Measurements from ENCODE around the gene SOWAHB.

GRCh38 chr4:76895619-76896018 is 2.3 kb downstream of the SOWAHB start:
- TF ChIP-seq EZH2 (IDR thresholded peaks at IDR 0.05; ENCODE audit: low read depth) (no peak), CTCF (conservative IDR thresholded peaks at IDR 0.05) (no peak)
